DOHH2 (cell line): ENCODE measurements around the gene SP4.
A peak's percentile ranks its signal among the peaks of the same experiment; 100 is the strongest.

ENCODE experiments used
- H3F3A ChIP-seq: fragments of 200-600 bp; sonication (generic), shearing (Covaris generic); 2 replicates; pipeline ENCODE4 v1.6.0; 2016; ENCODE audit warnings: antibody characterized with exemption, mild to moderate bottlenecking; ENCODE audit not compliant: control insufficient read depth, insufficient read depth
- H3K27ac ChIP-seq: fragments of 200-600 bp; sonication (generic); 2 replicates; pipeline ENCODE4 v1.5.1; 2014; ENCODE audit warnings: low read depth, mild to moderate bottlenecking, low read length, moderate library complexity
- H3K27me3 ChIP-seq: fragments of 200-600 bp; sonication (generic); 2 replicates; pipeline ENCODE4 v1.6.1; 2014; ENCODE audit warnings: mild to moderate bottlenecking, low read length, mixed read lengths; ENCODE audit not compliant: control insufficient read depth
- H3K36me3 ChIP-seq: fragments of 200-600 bp; sonication (generic); 2 replicates; pipeline ENCODE4 v1.6.1; 2014; ENCODE audit warnings: mild to moderate bottlenecking, low read length, moderate library complexity, mixed read lengths; ENCODE audit not compliant: control insufficient read depth
- H3K4me1 ChIP-seq: fragments of 200-600 bp; sonication (generic); 2 replicates; pipeline ENCODE4 v1.6.1; 2014; ENCODE audit warnings: mild to moderate bottlenecking, low read length, mixed read lengths; ENCODE audit not compliant: control insufficient read depth
- H3K4me2 ChIP-seq: fragments of 200-600 bp; sonication (generic); 2 replicates; pipeline ENCODE4 v1.6.0; 2014; ENCODE audit warnings: mild to moderate bottlenecking, low read length, moderate library complexity
- H3K4me3 ChIP-seq: fragments of 200-600 bp; sonication (generic); 2 replicates; pipeline ENCODE4 v1.5.1; 2014; ENCODE audit warnings: mild to moderate bottlenecking, low read length, mixed read lengths
- H3K79me2 ChIP-seq: fragments of 200-600 bp; sonication (generic); 2 replicates; pipeline ENCODE4 v1.6.1; 2014; ENCODE audit warnings: mild to moderate bottlenecking, low read length, mixed read lengths; ENCODE audit not compliant: control insufficient read depth
- H3K9me2 ChIP-seq: fragments of 200-600 bp; sonication (generic); replicated peaks from 2 replicates; pipeline ENCODE4 v1.6.1; 2014; ENCODE audit warnings: mild to moderate bottlenecking, low read length, mixed read lengths; ENCODE audit not compliant: control insufficient read depth
- H3K9me3 ChIP-seq: fragments of 200-600 bp; sonication (generic); 2 replicates; pipeline ENCODE4 v1.6.1; 2014; ENCODE audit warnings: antibody characterized with exemption, low read length, mixed read lengths; ENCODE audit not compliant: control insufficient read depth, insufficient read depth
- H4K20me1 ChIP-seq: fragments of 200-600 bp; sonication (generic); 2 replicates; pipeline ENCODE4 v1.6.0; 2014; ENCODE audit warnings: low read depth, mild to moderate bottlenecking, antibody characterized with exemption, low read length, moderate library complexity; ENCODE audit not compliant: control insufficient read depth, insufficient read depth
- EZH2phosphoT487 ChIP-seq: fragments of 200-600 bp; sonication (generic); IDR thresholded peaks from 2 replicates; pipeline ENCODE4 v1.6.1; 2017; ENCODE audit warnings: borderline replicate concordance, mild to moderate bottlenecking, antibody characterized with exemption, low read length, moderate library complexity, mixed read lengths
- TF ChIP-seq, protein P1 (sequence below): fragments of 200-600 bp; sonication (generic); IDR thresholded peaks from one replicate; pipeline ENCODE4 v1.5.1; 2014; ENCODE audit warnings: antibody characterized with exemption, mild to moderate bottlenecking, low read depth, low read length; ENCODE audit not compliant: poor library complexity, severe bottlenecking

The SP4 gene

GRCh38 chr7:21422751-21423150, 5.1 kb upstream of the SP4 start:
- Histone ChIP-seq H3K27ac (no peak overlapping the region), H4K20me1 (no peaks in the 10 kb centered on the region), H3K9me3 (no peaks in the 10 kb centered on the region), H3F3A (0 out of 2 replicates have a peak, but pooled peaks cover 2% of the 10 kb centered on the region), H3K27me3 (0 out of 2 replicates have a peak, but pooled peaks cover 2% of the 10 kb centered on the region), H3K4me2 (no peak overlapping the region), H3K4me1 (peaks cover 9% of the 10 kb centered on the region), H3K79me2 (no peaks in the 10 kb centered on the region), H3K4me3 (no peak overlapping the region), H3K36me3 (no peaks in the 10 kb centered on the region), H3K9me2 (no peaks in the 10 kb centered on the region)
- no peak for TF ChIP-seq EZH2phosphoT487
- TF ChIP-seq, protein P1, sequence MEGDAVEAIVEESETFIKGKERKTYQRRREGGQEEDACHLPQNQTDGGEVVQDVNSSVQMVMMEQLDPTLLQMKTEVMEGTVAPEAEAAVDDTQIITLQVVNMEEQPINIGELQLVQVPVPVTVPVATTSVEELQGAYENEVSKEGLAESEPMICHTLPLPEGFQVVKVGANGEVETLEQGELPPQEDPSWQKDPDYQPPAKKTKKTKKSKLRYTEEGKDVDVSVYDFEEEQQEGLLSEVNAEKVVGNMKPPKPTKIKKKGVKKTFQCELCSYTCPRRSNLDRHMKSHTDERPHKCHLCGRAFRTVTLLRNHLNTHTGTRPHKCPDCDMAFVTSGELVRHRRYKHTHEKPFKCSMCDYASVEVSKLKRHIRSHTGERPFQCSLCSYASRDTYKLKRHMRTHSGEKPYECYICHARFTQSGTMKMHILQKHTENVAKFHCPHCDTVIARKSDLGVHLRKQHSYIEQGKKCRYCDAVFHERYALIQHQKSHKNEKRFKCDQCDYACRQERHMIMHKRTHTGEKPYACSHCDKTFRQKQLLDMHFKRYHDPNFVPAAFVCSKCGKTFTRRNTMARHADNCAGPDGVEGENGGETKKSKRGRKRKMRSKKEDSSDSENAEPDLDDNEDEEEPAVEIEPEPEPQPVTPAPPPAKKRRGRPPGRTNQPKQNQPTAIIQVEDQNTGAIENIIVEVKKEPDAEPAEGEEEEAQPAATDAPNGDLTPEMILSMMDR, result no peak

DNA sequence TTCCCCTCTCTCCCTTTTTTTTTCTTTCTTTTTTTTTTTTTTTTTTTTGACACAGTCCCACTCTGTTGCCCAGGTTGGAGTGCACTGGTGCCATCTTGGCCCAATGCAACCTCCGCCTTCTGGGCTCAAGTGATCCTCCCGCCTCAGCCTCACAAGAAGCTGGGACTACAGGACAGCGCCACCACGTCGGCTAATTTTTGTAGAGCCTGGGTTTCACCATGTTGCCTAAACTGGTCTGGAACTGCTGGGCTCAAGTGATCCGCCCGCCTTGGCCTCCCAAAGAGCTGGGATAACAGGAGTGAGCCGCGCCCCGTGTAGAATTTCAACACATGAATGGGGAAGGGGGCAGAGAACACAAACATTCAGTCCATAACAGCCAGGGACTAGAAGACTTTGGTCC, 2.6 kb upstream of the SP4 start:
- no peaks in the 10 kb centered on the region for H3K9me3 ChIP-seq
- H3K4me2 ChIP-seq, result no peak overlapping the region
- TF ChIP-seq, protein P1, result no peak
- no peak for TF ChIP-seq EZH2phosphoT487
- H3K36me3 ChIP-seq, result peaks cover 12% of the 10 kb centered on the region
- H3K9me2 ChIP-seq, result no peaks in the 10 kb centered on the region
- H4K20me1 ChIP-seq, result no peaks in the 10 kb centered on the region
- 0 out of 2 replicates have a peak, but pooled peaks cover 5% of the 10 kb centered on the region for H3F3A ChIP-seq
- no peak overlapping the region for H3K27ac ChIP-seq
- no peaks in the 10 kb centered on the region for H3K27me3 ChIP-seq
- peaks cover 25% of the 10 kb centered on the region for H3K4me1 ChIP-seq
- H3K4me3 ChIP-seq, result no peak overlapping the region
- H3K79me2 ChIP-seq, result peaks cover 9% of the 10 kb centered on the region

DNA sequence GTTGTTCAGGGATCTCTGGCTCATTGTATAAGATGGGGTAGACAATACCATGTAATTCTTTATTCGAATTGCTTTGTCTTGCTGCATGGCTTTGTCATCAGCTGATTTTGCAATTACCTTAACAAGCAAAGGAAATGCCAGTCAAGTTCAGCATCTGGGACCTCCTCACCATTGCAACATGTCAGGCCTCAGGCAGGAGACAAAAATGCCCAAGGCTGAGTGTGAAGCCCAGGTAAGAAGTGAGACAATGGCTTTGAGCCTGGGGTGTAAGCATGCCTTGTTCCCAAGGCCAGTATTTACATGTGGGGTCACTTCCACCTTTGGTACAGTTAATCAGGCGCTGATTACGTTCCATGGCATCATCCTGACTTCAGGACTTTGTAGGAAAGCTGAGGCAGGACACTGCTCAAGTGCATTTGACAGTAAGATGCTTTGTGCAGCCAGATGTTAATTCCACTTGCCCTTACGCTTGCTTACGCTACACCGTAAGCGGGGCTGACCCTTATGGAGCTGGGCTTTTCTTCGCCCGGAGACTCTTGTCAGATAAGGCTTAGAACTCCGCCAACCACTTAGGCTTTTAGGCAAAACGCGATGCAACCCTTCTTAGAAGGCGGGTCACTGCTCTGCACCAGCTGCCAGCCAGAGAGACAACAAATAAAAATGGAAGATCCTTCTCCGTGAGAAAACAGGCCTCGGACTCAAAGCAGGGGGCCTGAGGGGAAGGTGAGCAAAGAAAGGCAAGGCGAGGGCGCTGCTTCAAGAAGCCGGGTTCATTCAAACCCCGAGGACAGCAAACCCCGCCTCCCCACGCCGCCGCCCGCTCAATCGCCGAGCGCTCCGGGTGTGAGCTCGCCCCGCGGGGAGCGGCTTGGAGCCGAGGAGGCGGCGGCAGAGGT, 1.3 kb upstream of the SP4 start:
- TF ChIP-seq, protein P1, result peak; percentile 27
- no peak for TF ChIP-seq EZH2phosphoT487
- H4K20me1 ChIP-seq, result no peaks in the 10 kb centered on the region
- H3K36me3 ChIP-seq, result peaks cover 16% of the 10 kb centered on the region
- H3K4me2 ChIP-seq, result peak overlapping the region; percentile 71
- no peak overlapping the region for H3K27ac ChIP-seq
- H3F3A ChIP-seq, result 0 out of 2 replicates have a peak, but pooled peaks cover 5% of the 10 kb centered on the region
- no peaks in the 10 kb centered on the region for H3K9me2 ChIP-seq
- H3K9me3 ChIP-seq, result no peaks in the 10 kb centered on the region
- H3K27me3 ChIP-seq, result no peaks in the 10 kb centered on the region
- peaks cover 37% of the 10 kb centered on the region for H3K4me1 ChIP-seq
- peak overlapping the region; percentile 68 for H3K4me3 ChIP-seq
- H3K79me2 ChIP-seq, result peaks cover 18% of the 10 kb centered on the region
